22Rv1 (cell line): ENCODE results near the gene PRKCE.

Source experiments
- ZFX ChIP-seq: fragments of 450-650 bp; IDR thresholded peaks from 2 replicates; pipeline ENCODE4 v1.6.1; 2017; ENCODE audit warnings: antibody characterized with exemption, borderline replicate concordance
- TF ChIP-seq, protein P1 (sequence below): fragments of 450-650 bp; IDR thresholded peaks from 2 replicates; pipeline ENCODE4 v1.5.1; 2017; ENCODE audit warnings: mild to moderate bottlenecking

DNA sequence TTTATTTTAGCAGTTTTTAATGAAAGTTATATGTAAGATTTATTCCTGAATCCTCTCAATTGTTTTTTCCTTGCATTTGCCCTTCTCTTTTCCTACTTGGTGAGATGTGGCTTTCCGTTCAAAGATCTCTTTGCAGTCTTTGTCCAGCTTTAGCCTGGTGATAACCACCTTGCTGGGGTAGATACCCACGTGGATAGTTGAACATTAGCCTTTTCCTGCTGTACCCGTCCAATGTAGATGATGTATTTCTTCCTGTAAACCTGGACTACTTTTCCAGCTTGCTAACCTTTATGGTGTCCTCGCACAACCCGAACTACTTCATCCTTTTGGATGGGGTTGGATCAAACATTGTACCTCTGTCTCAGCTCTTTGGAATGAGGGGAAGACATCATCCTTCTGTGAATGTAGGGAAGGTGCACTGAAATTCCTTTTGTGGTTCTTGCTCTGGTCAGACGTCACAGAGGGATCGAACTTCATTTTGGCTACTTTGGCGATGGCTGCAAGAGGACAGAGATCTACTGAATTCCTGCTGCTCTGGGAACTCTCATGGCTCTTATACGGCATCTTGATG, 352.5 kb downstream of the PRKCE start:
- TF ChIP-seq, protein P1, sequence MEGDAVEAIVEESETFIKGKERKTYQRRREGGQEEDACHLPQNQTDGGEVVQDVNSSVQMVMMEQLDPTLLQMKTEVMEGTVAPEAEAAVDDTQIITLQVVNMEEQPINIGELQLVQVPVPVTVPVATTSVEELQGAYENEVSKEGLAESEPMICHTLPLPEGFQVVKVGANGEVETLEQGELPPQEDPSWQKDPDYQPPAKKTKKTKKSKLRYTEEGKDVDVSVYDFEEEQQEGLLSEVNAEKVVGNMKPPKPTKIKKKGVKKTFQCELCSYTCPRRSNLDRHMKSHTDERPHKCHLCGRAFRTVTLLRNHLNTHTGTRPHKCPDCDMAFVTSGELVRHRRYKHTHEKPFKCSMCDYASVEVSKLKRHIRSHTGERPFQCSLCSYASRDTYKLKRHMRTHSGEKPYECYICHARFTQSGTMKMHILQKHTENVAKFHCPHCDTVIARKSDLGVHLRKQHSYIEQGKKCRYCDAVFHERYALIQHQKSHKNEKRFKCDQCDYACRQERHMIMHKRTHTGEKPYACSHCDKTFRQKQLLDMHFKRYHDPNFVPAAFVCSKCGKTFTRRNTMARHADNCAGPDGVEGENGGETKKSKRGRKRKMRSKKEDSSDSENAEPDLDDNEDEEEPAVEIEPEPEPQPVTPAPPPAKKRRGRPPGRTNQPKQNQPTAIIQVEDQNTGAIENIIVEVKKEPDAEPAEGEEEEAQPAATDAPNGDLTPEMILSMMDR: no peak
- no peak for TF ChIP-seq ZFX
